HepG2 (cell line): Measurements from ENCODE around the gene SMIM13. TPM values are rescaled to one million over a fixed set of nuclear protein-coding genes. Genes with fewer than 3 reads are reported as not detected.

Experiments used
- BRCA1 ChIP-seq: sonication (generic); formaldehyde crosslinking; IDR thresholded peaks from 2 replicates; pipeline ENCODE4 v1.4.0; 2020; ENCODE audit warnings: missing genetic modification reagents
- CBX1 ChIP-seq: IDR thresholded peaks from one replicate; pipeline ENCODE4 v1.6.1; 2016; ENCODE audit warnings: antibody characterized with exemption, low read depth
- HDAC1 ChIP-seq: sonication (generic); formaldehyde crosslinking; IDR thresholded peaks from 2 replicates; pipeline ENCODE4 v1.5.1; 2020; ENCODE audit warnings: mild to moderate bottlenecking, missing genetic modification reagents
- HNRNPH1 ChIP-seq: fragments of 200-400 bp; formaldehyde crosslinking; optimal IDR thresholded peaks from 2 replicates; pipeline ENCODE3; 2017; ENCODE audit warnings: mild to moderate bottlenecking, low read depth, low read length
- NONO ChIP-seq, 2 experiments: fragments of 450-650 bp in 1 of 2; sonication (generic) in 1 of 2; formaldehyde crosslinking in 1 of 2; IDR thresholded peaks in 1 of 2; conservative IDR thresholded peaks in 1 of 2; 2 replicates each; pipeline versions ENCODE4 v1.6.1 to v1.8.0; 2017 to 2022; ENCODE audit warnings: mild to moderate bottlenecking in 1 of 2, missing genetic modification reagents in 1 of 2, moderate library complexity in 1 of 2
- TBX2 ChIP-seq: sonication (generic); formaldehyde crosslinking; IDR thresholded peaks from 2 replicates; pipeline ENCODE4 v1.5.0; 2020; ENCODE audit warnings: missing genetic modification reagents, mild to moderate bottlenecking, borderline replicate concordance
- WIZ ChIP-seq: sonication (generic); formaldehyde crosslinking; IDR thresholded peaks from 2 replicates; pipeline ENCODE4 v1.5.1; 2020; ENCODE audit warnings: mild to moderate bottlenecking, missing genetic modification reagents
- ZNF143 ChIP-seq: sonication (generic); formaldehyde crosslinking; IDR thresholded peaks from 2 replicates; pipeline ENCODE4 v1.4.0; 2020; ENCODE audit warnings: missing genetic modification reagents
- ZNF253 ChIP-seq: sonication (generic); formaldehyde crosslinking; IDR thresholded peaks from 2 replicates; pipeline ENCODE4 v1.8.0; 2022; ENCODE audit warnings: mild to moderate bottlenecking, missing genetic modification reagents, borderline replicate concordance
- ZNF256 ChIP-seq: sonication (generic); formaldehyde crosslinking; conservative IDR thresholded peaks from 2 replicates; pipeline ENCODE4 v1.4.0; 2020; ENCODE audit warnings: missing genetic modification reagents
- ZNF451 ChIP-seq: sonication (generic); formaldehyde crosslinking; IDR thresholded peaks from 2 replicates; pipeline ENCODE4 v1.5.0; 2020; ENCODE audit warnings: mild to moderate bottlenecking, missing genetic modification reagents
- ZNF468 ChIP-seq: sonication (generic); formaldehyde crosslinking; IDR thresholded peaks from 2 replicates; pipeline ENCODE4 v1.8.0; 2022; ENCODE audit warnings: mild to moderate bottlenecking, moderate library complexity, missing genetic modification reagents
- ZNF546 ChIP-seq: sonication (generic); formaldehyde crosslinking; conservative IDR thresholded peaks from 2 replicates; pipeline ENCODE4 v1.8.1; 2023; ENCODE audit warnings: mild to moderate bottlenecking, missing genetic modification reagents
- ZNF577 ChIP-seq: sonication (generic); formaldehyde crosslinking; IDR thresholded peaks from 2 replicates; pipeline ENCODE4 v1.4.0; 2020; ENCODE audit warnings: mild to moderate bottlenecking, low read depth, missing genetic modification reagents, borderline replicate concordance
- ZNF713 ChIP-seq: sonication (generic); formaldehyde crosslinking; IDR thresholded peaks from 2 replicates; pipeline ENCODE4 v1.4.0; 2020; ENCODE audit warnings: mild to moderate bottlenecking, missing genetic modification reagents
- ZNF776 ChIP-seq: sonication (generic); formaldehyde crosslinking; IDR thresholded peaks from 2 replicates; pipeline ENCODE4 v1.4.0; 2020; ENCODE audit warnings: mild to moderate bottlenecking, missing genetic modification reagents
- ZNF781 ChIP-seq: sonication (generic); formaldehyde crosslinking; IDR thresholded peaks from 2 replicates; pipeline ENCODE4 v1.5.1; 2020; ENCODE audit warnings: borderline replicate concordance, mild to moderate bottlenecking, missing genetic modification reagents; ENCODE audit errors: not compliant biosample characterization
- ZSCAN9 ChIP-seq: IDR thresholded peaks from 2 replicates; pipeline ENCODE4 v1.6.1; 2016; ENCODE audit warnings: borderline replicate concordance
- polyA plus RNA-seq, 8 experiments: library from polyadenylated mRNA; depleted of rRNA in 3 of 8; stranded (reverse) in 7 of 8; unstranded in 1 of 8; fragments of >200 nt; fragmentation: Illumina TruSeq in 4 of 8; extraction: Trizol in 4 of 8; gene quantifications; 2 replicates each; pipeline versions ENCODE4 v1.2.1 to v1.2.3, GENCODE V29; 2011 to 2016; ENCODE audit warnings: low read depth in 4 of 8, missing spikeins in 1 of 8, mixed read lengths in 1 of 8; ENCODE audit not compliant: insufficient read depth in 1 of 8
- total RNA-seq, 5 experiments: library from RNA; depleted of rRNA; stranded (reverse); fragments of >200 nt; fragmentation: Illumina TruSeq; extraction: Trizol; gene quantifications; 2 replicates each; pipeline ENCODE4 v1.2.3, GENCODE V29; 2016; ENCODE audit warnings: low read depth in 1 of 5
- TF ChIP-seq, protein P1 (sequence below): IDR thresholded peaks from 2 replicates; pipeline ENCODE4 v1.6.1; 2018; ENCODE audit warnings: missing genetic modification reagents, mild to moderate bottlenecking, missing compliant biosample characterization
- TF ChIP-seq, protein P2 (sequence below): sonication (generic); formaldehyde crosslinking; conservative IDR thresholded peaks from 2 replicates; pipeline ENCODE4 v1.4.0; 2020; ENCODE audit warnings: missing genetic modification reagents
- TF ChIP-seq, protein P3 (sequence below): sonication (generic); formaldehyde crosslinking; IDR thresholded peaks from 2 replicates; pipeline ENCODE4 v1.5.0; 2020; ENCODE audit warnings: missing genetic modification reagents, mild to moderate bottlenecking, borderline replicate concordance
- TF ChIP-seq, protein P4 (sequence below): sonication (generic); formaldehyde crosslinking; IDR thresholded peaks from 2 replicates; pipeline ENCODE4 v1.8.1; 2023; ENCODE audit warnings: mild to moderate bottlenecking, moderate library complexity, missing genetic modification reagents
- TF ChIP-seq, protein P5 (sequence below): sonication (generic); IDR thresholded peaks from 2 replicates; pipeline ENCODE4 v1.6.1; 2016; ENCODE audit warnings: low read depth, borderline replicate concordance
- TF ChIP-seq, protein P6 (sequence below): sonication (generic); formaldehyde crosslinking; IDR thresholded peaks from 2 replicates; pipeline ENCODE4 v1.8.0; 2022; ENCODE audit warnings: mild to moderate bottlenecking, missing genetic modification reagents, moderate library complexity

The SMIM13 gene
- total and polyA plus RNA-seq, 2 of the 13 experiments (the other 11 are each of a cell fraction or from before 2014, with no cell fraction given) = 2.7 to 10.2 TPM

DNA sequence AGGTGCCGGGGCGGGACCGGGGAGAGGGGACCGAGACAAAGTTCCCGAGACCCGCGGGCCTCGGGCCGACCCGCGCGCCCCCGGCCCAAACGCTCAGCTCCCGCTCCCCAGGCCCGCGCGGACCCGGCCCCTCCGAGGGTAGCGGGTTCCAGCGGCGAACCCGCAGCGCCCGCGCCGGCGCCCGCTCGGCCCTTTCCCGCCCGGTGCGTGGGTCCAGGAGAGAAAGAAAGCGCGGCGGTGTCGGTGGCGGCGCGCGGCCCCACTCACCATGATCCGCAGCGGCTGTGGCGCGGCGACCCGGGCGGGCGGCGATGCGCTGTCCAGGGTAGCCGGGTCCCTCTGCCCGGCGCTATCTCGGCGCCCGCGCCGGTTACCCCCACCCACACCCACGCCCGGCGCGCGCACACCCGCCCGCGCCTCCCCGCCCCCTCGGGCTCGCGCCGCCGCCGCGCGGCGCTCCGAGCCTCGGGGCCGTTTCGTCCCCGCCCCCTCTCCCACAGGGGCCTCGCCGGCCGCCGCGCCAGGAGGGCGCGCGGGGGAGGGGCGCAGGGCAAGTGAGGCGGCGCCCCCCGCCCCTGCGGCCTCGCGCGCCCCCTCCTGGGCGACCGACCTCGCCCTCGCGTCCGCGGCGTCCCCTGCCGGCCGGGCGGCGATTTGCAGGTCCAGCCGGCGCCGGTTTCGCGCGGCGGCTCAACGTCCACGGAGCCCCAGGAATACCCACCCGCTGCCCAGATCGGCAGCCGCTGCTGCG, 49.5 kb upstream of the SMIM13 start, which contains the start of gene ELOVL2 (continued):
- TF ChIP-seq, protein P1, sequence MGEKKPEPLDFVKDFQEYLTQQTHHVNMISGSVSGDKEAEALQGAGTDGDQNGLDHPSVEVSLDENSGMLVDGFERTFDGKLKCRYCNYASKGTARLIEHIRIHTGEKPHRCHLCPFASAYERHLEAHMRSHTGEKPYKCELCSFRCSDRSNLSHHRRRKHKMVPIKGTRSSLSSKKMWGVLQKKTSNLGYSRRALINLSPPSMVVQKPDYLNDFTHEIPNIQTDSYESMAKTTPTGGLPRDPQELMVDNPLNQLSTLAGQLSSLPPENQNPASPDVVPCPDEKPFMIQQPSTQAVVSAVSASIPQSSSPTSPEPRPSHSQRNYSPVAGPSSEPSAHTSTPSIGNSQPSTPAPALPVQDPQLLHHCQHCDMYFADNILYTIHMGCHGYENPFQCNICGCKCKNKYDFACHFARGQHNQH (CRISPR knock-in tag) = no peak
- TF ChIP-seq ZNF577 (CRISPR knock-in tag) (no peak), ZNF468 (CRISPR knock-in tag) (no peak), ZNF781 (CRISPR knock-in tag) (no peak), NONO (IDR thresholded peaks at IDR 0.05) (no peak), NONO (CRISPR knock-in tag; conservative IDR thresholded peaks at IDR 0.05) (0 out of 2 replicates have a peak, but pooled peaks have one; percentile 64), ZNF713 (CRISPR knock-in tag) (no peak), HDAC1 (CRISPR knock-in tag) (peak; percentile 42), ZNF451 (CRISPR knock-in tag) (peak; percentile 82; the same call in 1 of the 2 replicates), ZNF143 (CRISPR knock-in tag) (no peak), ZNF256 (CRISPR knock-in tag) (no peak), ZSCAN9 (no peak), HNRNPH1 (no peak), ZNF253 (no peak), BRCA1 (CRISPR knock-in tag) (no peak; the same call in 1 of the 2 replicates), WIZ (no peak), ZNF776 (CRISPR knock-in tag) (no peak; the same call in 1 of the 2 replicates), ZNF546 (CRISPR knock-in tag) (no peak; the same call in none of the 2 replicates), TBX2 (CRISPR knock-in tag) (peak; percentile 58; the same call in 1 of the 2 replicates), CBX1 (peak; percentile 57)
- TF ChIP-seq, protein P2, sequence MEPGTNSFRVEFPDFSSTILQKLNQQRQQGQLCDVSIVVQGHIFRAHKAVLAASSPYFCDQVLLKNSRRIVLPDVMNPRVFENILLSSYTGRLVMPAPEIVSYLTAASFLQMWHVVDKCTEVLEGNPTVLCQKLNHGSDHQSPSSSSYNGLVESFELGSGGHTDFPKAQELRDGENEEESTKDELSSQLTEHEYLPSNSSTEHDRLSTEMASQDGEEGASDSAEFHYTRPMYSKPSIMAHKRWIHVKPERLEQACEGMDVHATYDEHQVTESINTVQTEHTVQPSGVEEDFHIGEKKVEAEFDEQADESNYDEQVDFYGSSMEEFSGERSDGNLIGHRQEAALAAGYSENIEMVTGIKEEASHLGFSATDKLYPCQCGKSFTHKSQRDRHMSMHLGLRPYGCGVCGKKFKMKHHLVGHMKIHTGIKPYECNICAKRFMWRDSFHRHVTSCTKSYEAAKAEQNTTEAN (CRISPR knock-in tag) = peak; percentile 58
- TF ChIP-seq, protein P3, sequence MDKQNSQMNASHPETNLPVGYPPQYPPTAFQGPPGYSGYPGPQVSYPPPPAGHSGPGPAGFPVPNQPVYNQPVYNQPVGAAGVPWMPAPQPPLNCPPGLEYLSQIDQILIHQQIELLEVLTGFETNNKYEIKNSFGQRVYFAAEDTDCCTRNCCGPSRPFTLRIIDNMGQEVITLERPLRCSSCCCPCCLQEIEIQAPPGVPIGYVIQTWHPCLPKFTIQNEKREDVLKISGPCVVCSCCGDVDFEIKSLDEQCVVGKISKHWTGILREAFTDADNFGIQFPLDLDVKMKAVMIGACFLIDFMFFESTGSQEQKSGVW (CRISPR knock-in tag) = no peak
- TF ChIP-seq, protein P4, sequence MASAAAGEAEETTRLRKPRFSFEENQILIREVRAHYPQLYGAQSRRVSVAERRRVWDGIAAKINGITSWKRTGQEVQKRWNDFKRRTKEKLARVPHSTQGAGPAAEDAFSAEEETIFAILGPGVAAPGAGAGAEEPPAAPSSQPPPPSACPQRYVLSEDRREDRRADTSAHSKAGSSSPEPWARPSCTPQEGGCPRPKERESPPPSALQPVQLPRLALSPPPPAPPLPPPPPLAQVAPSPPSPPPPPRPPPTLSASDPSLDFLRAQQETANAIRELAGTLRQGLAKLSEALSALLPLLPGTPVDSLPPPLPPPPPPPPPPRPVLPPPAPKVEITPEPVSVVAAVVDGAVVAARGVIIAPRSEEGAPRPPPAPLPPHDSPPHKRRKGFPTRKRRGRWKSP = peak; percentile 84; the same call in 1 of the 2 replicates
- TF ChIP-seq, protein P5, sequence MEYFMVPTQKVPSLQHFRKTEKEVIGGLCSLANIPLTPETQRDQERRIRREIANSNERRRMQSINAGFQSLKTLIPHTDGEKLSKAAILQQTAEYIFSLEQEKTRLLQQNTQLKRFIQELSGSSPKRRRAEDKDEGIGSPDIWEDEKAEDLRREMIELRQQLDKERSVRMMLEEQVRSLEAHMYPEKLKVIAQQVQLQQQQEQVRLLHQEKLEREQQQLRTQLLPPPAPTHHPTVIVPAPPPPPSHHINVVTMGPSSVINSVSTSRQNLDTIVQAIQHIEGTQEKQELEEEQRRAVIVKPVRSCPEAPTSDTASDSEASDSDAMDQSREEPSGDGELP = no peak; the same call in 1 of the 2 replicates
- TF ChIP-seq, protein P6, sequence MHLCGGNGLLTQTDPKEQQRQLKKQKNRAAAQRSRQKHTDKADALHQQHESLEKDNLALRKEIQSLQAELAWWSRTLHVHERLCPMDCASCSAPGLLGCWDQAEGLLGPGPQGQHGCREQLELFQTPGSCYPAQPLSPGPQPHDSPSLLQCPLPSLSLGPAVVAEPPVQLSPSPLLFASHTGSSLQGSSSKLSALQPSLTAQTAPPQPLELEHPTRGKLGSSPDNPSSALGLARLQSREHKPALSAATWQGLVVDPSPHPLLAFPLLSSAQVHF (CRISPR knock-in tag) = no peak
